Measurements from ENCODE around the gene MYBL2. TPM values are rescaled to one million over a fixed set of nuclear protein-coding genes. Genes with fewer than 3 reads are reported as not detected.
"Not testable (repeated sequence)": the region's sequence is repeated elsewhere in the genome, so short reads cannot be mapped to it uniquely, and the experiment has no call there.

MYBL2 gene
- total and polyA plus RNA-seq, 2 donors = 0.38 to 2.3 TPM

DNA sequence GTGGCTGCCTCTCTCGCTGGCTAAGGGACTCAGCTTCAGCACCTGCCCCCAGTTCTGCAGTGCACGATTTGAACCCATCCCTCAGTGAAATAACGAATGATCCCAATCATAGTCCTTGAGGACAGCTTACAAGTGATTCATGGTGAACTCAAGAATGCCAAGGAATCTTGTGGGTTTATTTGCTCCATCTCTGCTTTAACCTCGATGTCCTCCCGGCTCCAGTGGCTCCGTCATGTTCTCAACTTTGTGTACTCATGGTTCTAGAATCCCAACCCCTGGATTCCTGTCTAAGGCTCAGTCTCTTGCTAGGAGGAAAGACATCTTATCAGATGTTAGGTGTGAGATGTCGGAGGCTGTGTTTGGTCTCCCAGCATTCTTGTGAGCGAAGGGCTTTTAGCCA, 88.9 kb downstream of the MYBL2 start:
- H3K4me3 ChIP-seq (ENCODE audit: low read depth, low read length) = no peak overlapping the region
- no peak overlapping the region for H3K27ac ChIP-seq (ENCODE audit: low read depth)
- 87% methylated on average over 8 of the region's 8 CpGs for WGBS

DNA sequence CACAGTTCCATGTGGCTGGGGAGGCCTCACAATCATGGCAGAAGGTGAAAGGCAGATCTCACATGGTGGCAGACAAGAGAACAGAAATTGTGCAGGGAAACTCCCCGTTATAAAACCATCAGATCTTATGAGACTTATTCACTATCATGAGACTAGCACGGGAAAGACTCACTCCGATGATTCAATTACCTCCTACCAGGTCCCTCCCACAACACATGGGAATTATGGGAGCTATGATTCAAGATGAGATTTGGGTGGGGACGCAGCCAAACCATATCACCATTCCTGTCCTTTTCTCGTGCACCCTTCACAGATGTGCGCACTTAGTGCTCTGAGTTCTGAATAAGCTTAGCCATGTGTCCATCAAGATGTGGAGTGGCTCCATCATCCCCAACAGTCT, 91.0 kb downstream of the MYBL2 start:
- H3K36me3 ChIP-seq (ENCODE audit: insufficient read depth); H3K4me3 ChIP-seq (ENCODE audit: low read depth, low read length); H3K27ac ChIP-seq (ENCODE audit: low read depth); DNase-seq (ENCODE audit: extremely low spot score); H3K4me1 ChIP-seq (ENCODE audit: insufficient read depth): not testable (repeated sequence)
- 84% methylated on average over 6 of the region's 6 CpGs for WGBS

More for the DNA sequence above, 88.9 kb downstream of the MYBL2 start:
- Histone ChIP-seq H3K36me3 (ENCODE audit: insufficient read depth) (no peaks in the 10 kb centered on the region), H3K4me1 (ENCODE audit: insufficient read depth) (no peaks in the 10 kb centered on the region)
- DNase-seq (ENCODE audit: extremely low spot score) = no peak

DNA sequence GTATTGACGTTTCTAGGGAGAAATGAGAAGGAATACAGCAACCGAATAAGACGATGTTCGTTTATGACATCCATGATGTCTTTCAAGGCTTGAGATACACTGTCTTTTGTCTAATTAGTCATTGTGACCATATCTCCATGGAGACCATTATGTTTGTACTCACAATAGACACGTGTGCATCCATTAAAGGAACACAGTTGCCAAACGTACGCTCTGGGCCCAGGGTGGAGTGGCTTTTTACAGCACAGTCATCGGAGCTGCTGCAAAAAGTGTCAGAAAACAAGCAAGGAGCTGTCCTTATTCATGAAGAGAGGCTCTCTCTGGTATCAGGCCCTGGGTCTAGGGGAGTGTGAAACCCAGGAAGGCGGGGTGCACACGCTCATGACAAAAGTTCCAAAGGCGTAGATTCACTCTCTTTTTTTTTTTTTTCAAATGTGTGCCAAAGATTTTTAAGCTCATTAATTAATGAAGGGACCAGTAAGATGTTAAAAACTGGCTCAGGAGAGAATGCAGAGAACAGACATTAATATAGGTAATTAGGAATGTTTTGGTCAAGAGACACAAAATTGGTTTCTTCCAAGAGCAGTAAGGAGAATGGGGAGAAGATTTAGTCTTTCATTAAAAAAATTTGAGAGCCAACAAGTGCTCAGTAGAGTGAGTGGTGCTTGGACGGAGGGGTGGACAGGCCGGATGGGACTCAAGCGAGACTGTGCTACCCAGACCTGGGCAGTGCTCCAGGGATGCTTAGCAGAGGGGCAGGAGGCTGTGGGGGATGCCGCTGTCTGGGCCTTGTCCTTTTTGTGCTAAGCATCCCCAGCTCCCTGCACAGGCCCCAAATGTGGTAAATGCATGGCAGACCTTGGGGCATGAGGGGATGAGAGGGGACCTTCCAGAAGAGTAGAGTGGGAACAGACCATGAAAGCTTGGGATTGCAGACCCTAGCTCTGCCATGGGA, 94.7 kb downstream of the MYBL2 start:
- DNase-seq (ENCODE audit: extremely low spot score) = no peak
- Histone ChIP-seq H3K27ac (ENCODE audit: low read depth) (no peak overlapping the region), H3K36me3 (ENCODE audit: insufficient read depth) (no peaks in the 10 kb centered on the region), H3K4me3 (ENCODE audit: low read depth, low read length) (no peak overlapping the region), H3K4me1 (ENCODE audit: insufficient read depth) (no peaks in the 10 kb centered on the region)
- WGBS = 71% methylated on average over 15 of the region's 15 CpGs

DNA sequence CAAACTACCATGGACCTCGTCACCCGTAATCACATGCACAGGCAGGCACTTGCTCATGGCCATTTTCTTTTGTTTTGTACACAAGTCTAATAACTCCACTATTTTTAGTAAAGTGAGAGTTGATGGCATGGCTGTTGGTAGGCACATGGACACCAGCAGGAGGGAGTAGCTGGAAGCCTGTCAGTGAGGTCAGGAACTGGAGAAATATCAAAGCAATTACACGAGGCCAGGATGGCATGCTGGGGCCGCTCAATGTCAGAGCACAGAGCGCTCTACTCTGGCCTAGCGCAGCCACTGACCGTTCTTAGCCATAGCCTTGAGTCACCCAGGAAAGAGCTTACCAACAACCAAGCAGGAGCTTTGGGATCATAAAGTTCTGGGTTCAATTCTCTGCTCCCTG, 96.0 kb downstream of the MYBL2 start:
- Histone ChIP-seq H3K4me1 (ENCODE audit: insufficient read depth) (no peaks in the 10 kb centered on the region), H3K4me3 (ENCODE audit: low read depth, low read length) (no peak overlapping the region)
- WGBS = 86% methylated on average over 7 of the region's 7 CpGs

DNA sequence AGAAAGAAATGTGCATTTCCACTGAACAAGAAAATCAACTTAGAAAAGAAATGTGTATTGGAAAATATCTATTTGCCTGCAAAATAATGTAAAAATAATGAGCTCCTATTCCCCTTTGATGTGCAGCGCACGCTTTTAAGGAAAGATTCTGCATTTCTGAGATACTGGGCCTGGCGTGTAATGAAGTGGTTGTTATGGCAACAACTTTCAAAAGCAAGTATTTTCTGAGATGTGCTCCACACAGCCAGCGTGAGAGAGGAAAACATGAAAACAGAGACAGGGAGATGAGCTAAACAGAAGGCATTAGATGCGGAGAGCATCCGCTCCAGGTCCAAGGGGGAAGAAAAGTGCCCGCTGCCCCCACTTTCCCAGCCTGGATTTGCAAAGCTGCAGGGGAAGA, 99.0 kb downstream of the MYBL2 start:
- no peak for DNase-seq (ENCODE audit: extremely low spot score)
- Histone ChIP-seq H3K4me1 (ENCODE audit: insufficient read depth) (no peaks in the 10 kb centered on the region), H3K36me3 (ENCODE audit: insufficient read depth) (no peaks in the 10 kb centered on the region), H3K27ac (ENCODE audit: low read depth) (no peak overlapping the region), H3K4me3 (ENCODE audit: low read depth, low read length) (no peak overlapping the region)
- WGBS = 46% methylated on average over 7 of the region's 7 CpGs

More for the DNA sequence above, 96.0 kb downstream of the MYBL2 start:
- Histone ChIP-seq H3K27ac (ENCODE audit: low read depth) (no peak overlapping the region), H3K36me3 (ENCODE audit: insufficient read depth) (no peaks in the 10 kb centered on the region)
- DNase-seq (ENCODE audit: extremely low spot score) = no peak

Other genes starting within 250 kb of the MYBL2 start
- 87.2 TPM for gene SRSF6, start 209.2 kb upstream of the MYBL2 start, total RNA-seq
- 54.7 TPM for gene SRSF6, start 209.2 kb upstream of the MYBL2 start, polyA plus RNA-seq
- 14.5 TPM for gene L3MBTL1, start 159.4 kb upstream of the MYBL2 start, total RNA-seq
- gene L3MBTL1, start 159.4 kb upstream of the MYBL2 start, polyA plus RNA-seq = 5.6 TPM
- gene SGK2, start 108.1 kb upstream of the MYBL2 start, total RNA-seq = 6.2 TPM
- 1.9 TPM for gene SGK2, start 108.1 kb upstream of the MYBL2 start, polyA plus RNA-seq
- gene IFT52, start 76.2 kb upstream of the MYBL2 start, total RNA-seq = 56.6 TPM
- 28.9 TPM for gene IFT52, start 76.2 kb upstream of the MYBL2 start, polyA plus RNA-seq
- gene GTSF1L, start 59.9 kb downstream of the MYBL2 start, total RNA-seq = not detected
- not detected for gene GTSF1L, start 59.9 kb downstream of the MYBL2 start, polyA plus RNA-seq
- 1.6 TPM for gene TOX2, start 247.7 kb downstream of the MYBL2 start, total RNA-seq
- gene TOX2, start 247.7 kb downstream of the MYBL2 start, polyA plus RNA-seq = 38.0 TPM